GM06990 (cell line): ENCODE measurements around the gene ROCK1.
"Not testable (repeated sequence)": the region's sequence is repeated elsewhere in the genome, so short reads cannot be mapped to it uniquely, and the experiment has no call there.

Source experiments
- DNase-seq: peaks from one replicate; pipeline ENCODE4 v3.0.0-alpha.2; 2011; ENCODE audit not compliant: insufficient read length; ENCODE audit errors: extremely low read depth
- H3K27me3 ChIP-seq: replicated peaks from 2 replicates; pipeline ENCODE4 v1.6.0; 2011; ENCODE audit warnings: low read length; ENCODE audit not compliant: control insufficient read depth, insufficient read depth
- H3K36me3 ChIP-seq: 2 replicates; pipeline ENCODE4 v1.5.1; 2011; ENCODE audit warnings: low read length; ENCODE audit not compliant: control insufficient read depth, insufficient read depth
- H3K4me3 ChIP-seq: replicated peaks from 2 replicates; pipeline ENCODE4 v1.5.1; 2011; ENCODE audit warnings: low read depth, mild to moderate bottlenecking, control low read depth, low read length
- CTCF ChIP-seq: IDR thresholded peaks from 2 replicates; pipeline ENCODE4 v1.5.1; 2011; ENCODE audit warnings: low read length, control low read depth, mild to moderate bottlenecking, inconsistent platforms; ENCODE audit not compliant: insufficient read depth, poor library complexity, severe bottlenecking

ROCK1 gene

GRCh38 chr18:21040466-21040865 lies 71.1 kb downstream of the ROCK1 start:
- no peak for TF ChIP-seq CTCF
- no peak for DNase-seq
- no peak overlapping the region for H3K4me3 ChIP-seq
- peaks cover 3% of the 10 kb centered on the region for H3K36me3 ChIP-seq
- H3K27me3 ChIP-seq: no peaks in the 10 kb centered on the region

GRCh38 chr18:21038201-21038600 lies 73.4 kb downstream of the ROCK1 start:
- TF ChIP-seq CTCF: no peak
- DNase-seq: no peak
- no peaks in the 10 kb centered on the region for H3K27me3 ChIP-seq
- H3K4me3 ChIP-seq: no peak overlapping the region
- H3K36me3 ChIP-seq: no peaks in the 10 kb centered on the region; the same call in 1 of the 2 replicates

- Histone ChIP-seq H3K4me3 (no peak overlapping the region), H3K36me3 (peaks cover 1% of the 10 kb centered on the region), H3K27me3 (no peaks in the 10 kb centered on the region)
- TF ChIP-seq CTCF: no peak
- no peak for DNase-seq
Measured at GRCh38 chr18:21031845-21032244, 79.8 kb downstream of the ROCK1 start.

- H3K27me3 ChIP-seq, DNase-seq, H3K4me3 ChIP-seq, H3K36me3 ChIP-seq: not testable (repeated sequence)
Measured at GRCh38 chr18:21018257-21018656, 93.4 kb downstream of the ROCK1 start.

GRCh38 chr18:21012308-21012707 lies 99.3 kb downstream of the ROCK1 start:
- H3K36me3 ChIP-seq: peaks cover 6% of the 10 kb centered on the region
- DNase-seq: no peak

GRCh38 chr18:21004726-21005125 lies 106.9 kb downstream of the ROCK1 start:
- H3K36me3 ChIP-seq: peaks cover 3% of the 10 kb centered on the region
- DNase-seq: no peak
- no peak for TF ChIP-seq CTCF
- H3K4me3 ChIP-seq: no peak overlapping the region
- H3K27me3 ChIP-seq: no peaks in the 10 kb centered on the region

More at GRCh38 chr18:21012308-21012707, 99.3 kb downstream of the ROCK1 start:
- TF ChIP-seq CTCF: no peak
- Histone ChIP-seq H3K4me3 (no peak overlapping the region), H3K27me3 (no peaks in the 10 kb centered on the region)
